ENCODE measurements around the gene C17orf50. TPM values are rescaled to one million over a fixed set of nuclear protein-coding genes. Genes with fewer than 3 reads are reported as not detected.
A peak's percentile ranks its signal among the peaks of the same experiment; 100 is the strongest.
"Not testable (repeated sequence)": the region's sequence is repeated elsewhere in the genome, so short reads cannot be mapped to it uniquely, and the experiment has no call there.

Gene C17orf50
- total RNA-seq, 6 experiments from 2014 or later = not detected

DNA sequence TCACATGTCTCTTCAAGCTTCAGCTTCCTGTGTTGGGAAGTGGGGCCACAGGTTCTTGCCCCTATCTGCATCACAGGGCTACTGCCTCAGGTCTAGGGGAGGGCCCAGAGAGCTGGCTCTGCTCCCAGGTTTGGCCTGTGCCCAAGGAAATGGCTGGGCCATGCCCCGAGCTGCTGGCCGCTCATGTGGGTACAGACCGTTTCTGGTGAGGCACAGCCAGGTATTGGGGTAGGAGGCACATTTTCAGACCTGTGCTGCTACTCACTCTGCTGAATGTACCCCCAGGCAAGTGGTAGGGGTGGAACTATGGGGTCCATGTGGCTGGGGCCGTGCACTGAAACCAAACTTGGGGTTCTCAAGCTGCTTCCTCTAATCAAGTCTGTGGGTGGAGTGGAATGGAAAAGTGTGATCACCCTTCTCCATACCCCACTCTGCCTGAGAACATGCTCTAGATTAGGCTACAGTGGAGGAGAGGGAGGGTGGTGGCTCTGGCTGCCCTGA lies 12.3 kb upstream of the C17orf50 start:
- no peaks in the 10 kb centered on the region for H3K9me3 ChIP-seq
- no peaks in the 10 kb centered on the region for H3K27me3 ChIP-seq
- DNase-seq = peak; percentile 76 to 89 (median 87)
- no peak overlapping the region for H3K4me3 ChIP-seq
- H3K27ac ChIP-seq = no peak overlapping the region
- TF ChIP-seq, protein P1, sequence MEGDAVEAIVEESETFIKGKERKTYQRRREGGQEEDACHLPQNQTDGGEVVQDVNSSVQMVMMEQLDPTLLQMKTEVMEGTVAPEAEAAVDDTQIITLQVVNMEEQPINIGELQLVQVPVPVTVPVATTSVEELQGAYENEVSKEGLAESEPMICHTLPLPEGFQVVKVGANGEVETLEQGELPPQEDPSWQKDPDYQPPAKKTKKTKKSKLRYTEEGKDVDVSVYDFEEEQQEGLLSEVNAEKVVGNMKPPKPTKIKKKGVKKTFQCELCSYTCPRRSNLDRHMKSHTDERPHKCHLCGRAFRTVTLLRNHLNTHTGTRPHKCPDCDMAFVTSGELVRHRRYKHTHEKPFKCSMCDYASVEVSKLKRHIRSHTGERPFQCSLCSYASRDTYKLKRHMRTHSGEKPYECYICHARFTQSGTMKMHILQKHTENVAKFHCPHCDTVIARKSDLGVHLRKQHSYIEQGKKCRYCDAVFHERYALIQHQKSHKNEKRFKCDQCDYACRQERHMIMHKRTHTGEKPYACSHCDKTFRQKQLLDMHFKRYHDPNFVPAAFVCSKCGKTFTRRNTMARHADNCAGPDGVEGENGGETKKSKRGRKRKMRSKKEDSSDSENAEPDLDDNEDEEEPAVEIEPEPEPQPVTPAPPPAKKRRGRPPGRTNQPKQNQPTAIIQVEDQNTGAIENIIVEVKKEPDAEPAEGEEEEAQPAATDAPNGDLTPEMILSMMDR (IDR thresholded peaks at IDR 0.05) = no peak
- TF ChIP-seq POLR2A (IDR thresholded peaks at IDR 0.05) = no peak
- intact Hi-C loops (cut with DNase I) = loop anchor here (5.0 kb wide), 1 partner anchor 136 kb away; no protein-coding TSS in a partner anchor
- 10% methylated on average over 1 of the region's 4 CpGs for WGBS (ENCODE audit: insufficient coverage, low coverage, low lambda C conversion rate, missing lambda C conversion rate)
- no peaks in the 10 kb centered on the region for H3K36me3 ChIP-seq
- peaks cover 0 to 4% (median 0%) of the 10 kb centered on the region in 4 donors for H3K4me1 ChIP-seq
- ATAC-seq = peak; percentile 79 to 91 (median 83)

GRCh38 chr17:35748979-35749378 lies 11.7 kb upstream of the C17orf50 start:
- WGBS (ENCODE audit: insufficient coverage, low coverage, low lambda C conversion rate, missing lambda C conversion rate) = 70% methylated on average over 2 of the region's 6 CpGs
- TF ChIP-seq POLR2A (IDR thresholded peaks at IDR 0.05) = no peak
- TF ChIP-seq, protein P1 (IDR thresholded peaks at IDR 0.05) = no peak
- H3K36me3 ChIP-seq = no peaks in the 10 kb centered on the region
- H3K4me3 ChIP-seq = no peak overlapping the region
- no peak for DNase-seq
- H3K4me1 ChIP-seq = peaks cover 0 to 4% (median 0%) of the 10 kb centered on the region in 4 donors
- no peak overlapping the region for H3K27ac ChIP-seq
- ATAC-seq = no peak
- H3K9me3 ChIP-seq = no peaks in the 10 kb centered on the region
- intact Hi-C loops (cut with DNase I) = loop anchor here (5.0 kb wide), 1 partner anchor 137 kb away; no protein-coding TSS in a partner anchor
- H3K27me3 ChIP-seq = no peaks in the 10 kb centered on the region

DNA sequence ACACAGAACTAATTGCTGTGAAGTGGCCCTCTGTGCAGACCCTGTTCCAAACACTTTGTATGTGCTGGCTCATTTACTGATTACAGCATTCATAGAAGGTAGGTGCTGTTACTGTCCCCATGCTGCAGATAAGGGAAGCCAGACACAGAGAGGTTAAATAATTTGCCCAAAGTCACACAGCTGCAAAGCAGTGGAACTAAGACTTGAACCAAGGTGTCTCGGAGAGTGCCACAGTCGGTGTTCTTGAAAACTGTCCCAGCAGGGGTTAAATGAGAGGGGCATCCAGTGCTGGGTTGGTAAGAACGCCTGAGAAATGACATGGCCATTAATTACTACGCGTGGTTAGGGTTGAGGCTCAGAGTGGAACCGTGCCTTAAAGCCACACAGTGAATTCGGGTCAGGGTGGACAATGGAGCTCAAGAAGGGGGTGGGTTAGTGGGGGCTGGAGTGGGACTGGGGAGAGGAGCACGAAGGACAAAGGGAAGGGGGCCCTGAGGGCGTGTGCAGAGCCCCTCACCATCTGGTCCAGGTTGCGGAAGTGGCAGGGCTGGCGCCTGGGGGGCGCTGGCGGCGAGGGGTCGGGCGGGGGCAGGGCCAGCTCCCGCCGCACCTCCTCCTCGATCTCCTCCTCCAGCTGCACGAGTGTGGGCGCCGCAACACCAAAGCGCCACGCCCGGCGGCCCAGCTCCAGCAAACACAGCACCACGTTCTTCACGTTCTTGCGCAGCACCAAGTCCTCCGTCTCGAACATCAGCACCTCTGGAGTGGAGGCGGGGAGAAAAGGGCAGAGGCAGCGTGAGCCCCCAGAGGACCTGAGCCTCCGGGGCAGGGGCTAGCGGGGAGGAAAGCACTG lies 10.9 kb upstream of the C17orf50 start:
- peaks cover 0 to 4% (median 0%) of the 10 kb centered on the region in 4 donors for H3K4me1 ChIP-seq
- no peaks in the 10 kb centered on the region for H3K27me3 ChIP-seq
- H3K36me3 ChIP-seq = no peaks in the 10 kb centered on the region
- 13% methylated on average over 13 of the region's 35 CpGs for WGBS (ENCODE audit: insufficient coverage, low coverage, low lambda C conversion rate, missing lambda C conversion rate)
- no peak for ATAC-seq
- no peak for DNase-seq
- H3K9me3 ChIP-seq = no peaks in the 10 kb centered on the region
- intact Hi-C loops (cut with DNase I) = loop anchor here (5.0 kb wide), 1 partner anchor 137 kb away; no protein-coding TSS in a partner anchor
- H3K27ac ChIP-seq = no peak overlapping the region
- H3K4me3 ChIP-seq = no peak overlapping the region
- TF ChIP-seq POLR2A (IDR thresholded peaks at IDR 0.05) = no peak
- TF ChIP-seq, protein P1 (IDR thresholded peaks at IDR 0.05) = no peak

DNA sequence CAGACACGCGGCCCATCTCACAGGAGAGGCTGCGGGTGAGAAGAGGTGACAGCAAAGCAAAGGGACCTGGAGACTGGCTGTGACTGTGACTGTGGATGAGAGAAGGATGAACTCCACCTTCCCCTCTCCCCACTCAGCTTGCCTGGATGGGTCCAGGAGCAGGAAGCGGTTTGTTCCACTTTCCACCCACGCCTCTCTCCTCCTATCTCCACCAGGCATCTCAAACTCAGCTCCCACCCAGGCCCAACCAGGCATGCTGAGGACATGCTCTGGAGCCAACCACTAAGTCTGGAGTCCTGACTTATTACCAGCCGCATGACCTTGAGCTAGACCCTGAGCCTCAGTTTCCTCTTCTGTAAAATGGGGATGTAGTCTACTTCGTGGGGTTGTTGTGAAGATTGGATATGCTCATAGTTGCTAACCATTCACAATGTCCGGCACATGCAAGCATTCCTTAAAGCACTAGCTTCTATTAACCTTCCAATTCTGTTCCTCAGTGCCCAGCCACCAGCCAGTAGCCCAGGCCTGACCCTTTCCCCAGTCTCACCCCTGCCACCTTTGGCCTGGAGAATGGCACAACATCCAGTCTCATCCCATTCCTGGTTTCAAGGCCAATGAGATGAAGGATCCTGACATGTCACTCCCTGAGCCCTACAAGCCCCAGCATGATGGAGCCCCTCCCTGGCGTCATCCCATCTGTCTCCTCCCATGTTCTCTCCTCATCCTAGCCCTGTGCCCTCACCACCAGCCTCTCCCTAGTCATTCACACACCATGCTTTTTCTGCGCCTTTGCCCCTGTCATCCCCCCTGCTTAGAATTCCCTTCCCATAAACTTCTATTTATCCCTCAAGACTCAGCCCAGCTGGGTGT lies 9.9 kb upstream of the C17orf50 start:
- no peak overlapping the region for H3K27ac ChIP-seq
- no peak for DNase-seq
- H3K9me3 ChIP-seq = no peaks in the 10 kb centered on the region
- intact Hi-C loops (cut with DNase I) = no loop called here
- no peaks in the 10 kb centered on the region for H3K36me3 ChIP-seq
- H3K4me1 ChIP-seq = peaks cover 0 to 4% (median 0%) of the 10 kb centered on the region in 4 donors
- no peak for ATAC-seq
- WGBS (ENCODE audit: insufficient coverage, low coverage, low lambda C conversion rate, missing lambda C conversion rate) = 94% methylated on average over 3 of the region's 10 CpGs
- TF ChIP-seq, protein P1 (IDR thresholded peaks at IDR 0.05) = no peak
- TF ChIP-seq POLR2A (IDR thresholded peaks at IDR 0.05) = no peak
- H3K27me3 ChIP-seq = no peaks in the 10 kb centered on the region
- no peak overlapping the region for H3K4me3 ChIP-seq

DNA sequence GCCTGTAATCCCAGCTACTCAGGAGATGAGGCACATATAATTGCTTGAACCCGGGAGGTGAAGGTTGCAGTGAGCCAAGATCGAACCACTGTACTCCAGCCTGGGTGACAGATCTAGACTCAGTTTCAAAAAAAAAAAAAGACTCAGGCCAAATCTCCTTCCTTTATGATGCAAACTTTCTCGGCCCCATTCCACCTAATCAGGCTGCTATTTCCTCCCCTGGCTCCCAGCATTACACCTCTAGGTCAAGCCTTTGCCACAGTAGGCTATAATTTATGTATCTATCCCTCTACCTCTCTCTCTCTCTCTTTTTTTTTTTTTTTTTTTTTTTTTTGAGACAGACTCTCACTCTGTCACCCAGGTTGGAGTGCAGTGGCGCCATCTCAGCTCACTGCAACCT lies 9.1 kb upstream of the C17orf50 start:
- H3K27me3 ChIP-seq; H3K4me1 ChIP-seq; H3K36me3 ChIP-seq; H3K4me3 ChIP-seq; ATAC-seq; DNase-seq; H3K9me3 ChIP-seq; H3K27ac ChIP-seq; intact Hi-C loops (cut with DNase I): not testable (repeated sequence)
- 66% methylated on average over 3 of the region's 4 CpGs for WGBS (ENCODE audit: insufficient coverage, low coverage, low lambda C conversion rate, missing lambda C conversion rate)
